ENCODE measurements around the gene SLX4IP.

SLX4IP gene

DNA sequence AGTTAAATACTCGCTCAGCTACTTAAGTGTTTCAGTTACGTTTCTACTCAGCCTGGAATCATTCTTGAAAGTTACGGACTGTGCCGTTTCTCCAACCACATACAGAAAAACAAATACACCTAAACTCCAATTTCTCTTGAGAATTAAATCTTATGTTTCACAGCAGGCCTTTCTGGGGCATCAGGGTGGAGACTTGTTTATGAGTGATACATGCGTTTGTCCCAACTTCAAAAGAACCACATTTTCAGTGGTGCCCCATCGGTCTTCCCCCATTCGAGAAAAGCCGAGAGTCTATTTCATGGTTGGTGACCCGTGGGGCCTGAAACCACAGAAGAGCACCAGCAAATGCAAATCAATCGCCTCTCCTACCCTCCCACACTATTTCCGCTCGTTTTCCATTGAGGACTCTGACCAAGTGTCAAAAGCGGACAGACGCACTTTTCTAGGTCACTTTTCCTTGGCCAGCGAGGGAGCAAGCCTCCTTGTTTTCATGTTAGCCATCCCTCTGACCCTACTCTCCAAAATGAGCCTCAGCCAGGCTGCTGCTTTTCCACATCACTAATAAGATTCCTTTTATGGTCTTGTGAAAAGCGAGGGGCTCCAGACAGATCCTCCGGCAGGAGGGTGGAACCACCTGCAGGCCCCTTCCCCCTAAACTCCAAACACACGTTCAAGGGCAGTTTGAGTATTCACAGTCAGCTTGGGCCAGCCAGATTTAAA is 235.6 kb downstream of the SLX4IP start:
- DNase-seq, result no peak

- peak; percentile 22 for DNase-seq
Measured at GRCh38 chr20:10671221-10671918, 236.3 kb downstream of the SLX4IP start.

DNA sequence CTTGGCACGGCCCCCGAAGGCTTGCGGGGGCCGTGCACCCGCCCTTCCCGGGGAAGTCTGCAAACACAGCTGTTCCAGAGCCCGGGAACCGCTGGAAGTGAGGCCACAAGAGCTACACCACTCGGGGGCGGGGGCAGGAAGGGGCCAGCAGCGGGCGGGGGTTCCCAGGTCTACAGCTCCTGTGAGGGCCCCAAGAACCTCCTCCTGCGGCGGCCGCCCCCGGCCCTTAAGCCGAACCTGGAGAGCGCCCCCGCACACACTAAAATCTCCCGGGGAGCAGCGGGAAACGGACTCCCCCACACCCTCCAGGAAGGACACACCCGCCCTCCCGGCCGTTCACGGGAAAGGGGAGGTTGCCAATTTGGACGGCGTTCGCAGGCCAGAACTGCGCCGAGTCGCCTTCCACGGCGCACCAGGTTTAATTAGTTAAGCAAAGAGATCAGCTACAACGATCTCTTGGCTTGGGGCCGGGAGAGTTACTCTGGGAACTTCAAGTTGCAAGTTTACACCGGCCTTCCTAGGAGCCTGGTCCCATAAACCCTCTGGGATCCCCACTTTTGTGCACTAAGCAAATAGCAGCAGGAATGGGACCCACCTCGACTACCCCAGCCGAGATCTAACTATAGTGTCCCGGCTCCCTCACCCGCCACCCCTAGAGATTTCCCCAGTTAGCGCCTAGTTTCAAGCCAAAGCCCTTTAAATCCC is 237.0 kb downstream of the SLX4IP start:
- DNase-seq, result no peak

GRCh38 chr20:10672624-10673127 is 237.6 kb downstream of the SLX4IP start:
- peak; percentile 48 for DNase-seq

GRCh38 chr20:10673176-10673841 is 238.2 kb downstream of the SLX4IP start:
- no peak for DNase-seq

- DNase-seq, result peak; percentile 53
Measured at GRCh38 chr20:10673842-10674683, 239.0 kb downstream of the SLX4IP start, which contains the start of gene JAG1. Gene JAG1, minus strand, starts transcription at chr20:10673999. Its CDS starts 469 bp downstream, at chr20:10673530.

DNA sequence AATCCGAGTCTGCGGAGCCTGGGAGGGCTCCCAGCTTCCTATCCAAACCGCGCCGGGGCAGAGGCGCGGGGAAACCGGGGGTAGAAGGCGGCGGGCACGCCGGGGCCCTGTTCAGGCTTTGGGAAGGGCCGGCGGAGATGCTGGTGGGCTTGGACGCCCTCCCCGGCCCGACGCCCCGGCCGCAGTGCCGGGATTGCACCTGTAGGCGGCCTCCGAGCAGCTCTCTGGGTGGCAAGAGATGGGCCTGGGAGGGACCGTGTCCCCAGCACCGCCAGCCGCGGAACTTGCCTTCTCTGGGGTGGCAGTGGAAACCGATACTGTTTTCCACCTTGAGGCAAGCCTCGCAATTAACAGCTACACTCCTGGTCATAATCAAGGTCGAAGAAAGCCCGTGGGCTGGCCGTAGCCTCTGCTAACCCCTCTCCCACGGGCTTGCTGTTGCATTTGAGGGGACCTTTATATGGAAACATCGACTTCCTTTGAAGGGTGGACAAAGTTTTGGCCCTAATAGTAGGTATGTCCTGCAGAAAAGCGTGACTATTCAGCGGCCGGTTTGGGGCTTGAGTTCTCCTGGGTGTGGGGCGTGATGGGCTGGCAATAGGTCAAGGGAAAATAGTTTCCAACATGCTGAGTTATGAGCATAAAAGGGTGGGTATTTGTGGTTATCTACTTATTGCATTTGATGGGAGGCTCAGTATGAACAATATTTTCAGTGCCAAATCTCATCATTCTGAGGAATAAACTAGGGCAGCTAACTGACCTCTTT is 239.8 kb downstream of the SLX4IP start:
- DNase-seq, result peak; percentile 22

DNA sequence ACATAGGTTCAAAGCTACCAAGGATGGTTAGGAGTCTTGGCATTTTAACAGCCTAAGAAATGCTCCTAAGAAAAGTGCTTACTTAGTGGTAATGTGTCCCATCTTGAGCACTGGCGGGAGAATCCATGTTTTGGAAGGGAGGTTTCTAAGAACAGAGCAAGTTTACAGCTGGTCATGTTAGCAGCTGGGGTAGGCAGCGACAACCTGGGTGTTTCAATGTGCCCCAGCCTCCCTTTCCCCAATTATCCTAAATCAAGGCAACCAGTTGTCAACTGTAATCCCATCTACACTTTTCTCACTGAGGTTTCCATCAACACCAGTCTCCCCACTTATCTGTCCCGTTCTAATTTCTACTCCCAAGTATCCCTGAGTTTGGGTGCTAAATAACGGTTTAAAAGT is 240.3 kb downstream of the SLX4IP start:
- no peak for DNase-seq

GRCh38 chr20:10676518-10676917 is 241.4 kb downstream of the SLX4IP start:
- no peak for DNase-seq

Data from stimulated activated CD4-positive, alpha-beta T cell treated with anti-CD3 and anti-CD28 coated beads, Interleukin-4, amount 100 ng/mL, for 24 hours (primary cell).